Stimulated activated CD8-positive, alpha-beta memory T cell treated with anti-CD3 and anti-CD28 coated beads, Interleukin-7, amount 100 ng/mL, for 4 hours (primary cell): ENCODE measurements around the gene SEMA4D.

Experiments used
- DNase-seq, 2 donors: peaks; one replicate each; pipeline ENCODE4 v3.0.0-alpha.2; 2020; ENCODE audit warnings: low read depth in 2 of 2

SEMA4D gene

GRCh38 chr9:89465726-89466308 is 32.1 kb downstream of the SEMA4D start:
- DNase-seq: no peak

GRCh38 chr9:89465001-89465451 is 32.9 kb downstream of the SEMA4D start:
- no peak for DNase-seq

- no peak for DNase-seq
These were observed 33.5 kb downstream of the SEMA4D start for GRCh38 chr9:89464300-89464901.

GRCh38 chr9:89462817-89463683 is 34.9 kb downstream of the SEMA4D start:
- no peak for DNase-seq

GRCh38 chr9:89462199-89462598 is 35.7 kb downstream of the SEMA4D start:
- DNase-seq: no peak

GRCh38 chr9:89461265-89461664 is 36.6 kb downstream of the SEMA4D start:
- DNase-seq: no peak

GRCh38 chr9:89460551-89460950 is 37.4 kb downstream of the SEMA4D start:
- DNase-seq: no peak

- DNase-seq: no peak
These were observed 39.0 kb downstream of the SEMA4D start for GRCh38 chr9:89458768-89459496.

- no peak for DNase-seq
These were observed 40.5 kb downstream of the SEMA4D start for GRCh38 chr9:89457376-89457855.

- DNase-seq: no peak
These were observed 42.5 kb downstream of the SEMA4D start for GRCh38 chr9:89455356-89455824.

GRCh38 chr9:89454498-89455355 is 43.2 kb downstream of the SEMA4D start:
- DNase-seq: no peak

GRCh38 chr9:89453452-89453851 is 44.5 kb downstream of the SEMA4D start:
- no peak for DNase-seq

- no peak for DNase-seq
These were observed 45.4 kb downstream of the SEMA4D start for GRCh38 chr9:89452561-89452960.

- no peak for DNase-seq
These were observed 47.7 kb downstream of the SEMA4D start for GRCh38 chr9:89450213-89450612.

- DNase-seq: no peak
These were observed 48.6 kb downstream of the SEMA4D start for GRCh38 chr9:89449261-89449671.

GRCh38 chr9:89448821-89449220 is 49.1 kb downstream of the SEMA4D start:
- DNase-seq: no peak

- peak; percentile 58 to 65 for DNase-seq
These were observed 49.5 kb downstream of the SEMA4D start for GRCh38 chr9:89448381-89448780.

GRCh38 chr9:89447416-89447815 is 50.5 kb downstream of the SEMA4D start:
- no peak for DNase-seq

- no peak for DNase-seq
These were observed 51.0 kb downstream of the SEMA4D start for GRCh38 chr9:89446961-89447310.

- no peak for DNase-seq
These were observed 51.5 kb downstream of the SEMA4D start for GRCh38 chr9:89446261-89446960.
